GM21576 (cell line): Measurements from ENCODE around the gene CD248.
A peak's percentile ranks its signal among the peaks of the same experiment; 100 is the strongest.

Experiments used
- ATAC-seq: cut with Tn5 transposase; IDR thresholded peaks from one replicate; pipeline ENCODE4 v1.9.1; 2021; ENCODE audit warnings: mild to moderate bottlenecking, moderate library complexity; ENCODE audit not compliant: unreplicated experiment

Gene CD248

DNA sequence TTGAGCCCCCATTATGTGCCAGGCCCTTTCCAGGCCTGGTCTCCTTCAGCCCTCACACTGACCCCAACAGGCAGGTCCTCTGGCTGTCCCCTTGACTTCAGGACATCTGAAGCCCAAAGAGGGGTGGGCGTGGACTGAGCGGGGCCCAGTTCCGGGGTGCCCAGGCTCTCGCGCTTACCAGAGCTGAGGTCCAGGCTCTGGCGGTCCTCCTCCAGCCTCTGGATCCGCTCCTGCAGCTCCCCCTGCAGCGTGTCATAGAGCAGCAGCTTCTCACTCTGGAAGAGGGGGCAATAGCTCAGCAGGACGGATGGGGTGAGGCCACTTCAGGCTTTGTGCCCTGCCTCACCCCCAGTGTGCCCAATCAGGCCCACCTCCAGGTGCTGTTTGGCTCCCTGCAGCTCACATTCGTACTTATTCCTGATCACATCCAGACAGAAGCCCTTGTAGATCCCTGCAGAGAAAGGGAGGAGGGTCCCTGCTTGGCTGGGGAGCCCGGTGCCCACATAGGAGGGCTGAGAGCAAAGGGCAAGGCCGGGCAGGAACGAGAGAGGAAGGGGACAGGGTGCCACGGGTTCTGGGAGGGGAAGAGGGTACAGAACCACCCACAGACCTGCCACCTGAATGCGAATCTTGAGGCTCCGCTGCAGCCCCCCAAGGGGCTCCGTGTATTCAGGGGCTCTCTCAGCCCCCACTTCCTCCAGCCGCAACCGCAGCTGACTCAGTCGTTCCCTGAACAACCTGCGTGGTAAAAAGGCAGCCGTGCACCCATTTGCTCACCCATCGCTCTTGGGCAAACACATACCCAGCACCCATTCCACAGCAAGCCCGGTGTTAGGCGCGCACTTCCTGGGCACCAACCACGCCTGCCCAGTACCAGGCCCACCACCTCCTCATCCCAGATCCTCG, 24.0 kb upstream of the CD248 start:
- no peak for ATAC-seq

DNA sequence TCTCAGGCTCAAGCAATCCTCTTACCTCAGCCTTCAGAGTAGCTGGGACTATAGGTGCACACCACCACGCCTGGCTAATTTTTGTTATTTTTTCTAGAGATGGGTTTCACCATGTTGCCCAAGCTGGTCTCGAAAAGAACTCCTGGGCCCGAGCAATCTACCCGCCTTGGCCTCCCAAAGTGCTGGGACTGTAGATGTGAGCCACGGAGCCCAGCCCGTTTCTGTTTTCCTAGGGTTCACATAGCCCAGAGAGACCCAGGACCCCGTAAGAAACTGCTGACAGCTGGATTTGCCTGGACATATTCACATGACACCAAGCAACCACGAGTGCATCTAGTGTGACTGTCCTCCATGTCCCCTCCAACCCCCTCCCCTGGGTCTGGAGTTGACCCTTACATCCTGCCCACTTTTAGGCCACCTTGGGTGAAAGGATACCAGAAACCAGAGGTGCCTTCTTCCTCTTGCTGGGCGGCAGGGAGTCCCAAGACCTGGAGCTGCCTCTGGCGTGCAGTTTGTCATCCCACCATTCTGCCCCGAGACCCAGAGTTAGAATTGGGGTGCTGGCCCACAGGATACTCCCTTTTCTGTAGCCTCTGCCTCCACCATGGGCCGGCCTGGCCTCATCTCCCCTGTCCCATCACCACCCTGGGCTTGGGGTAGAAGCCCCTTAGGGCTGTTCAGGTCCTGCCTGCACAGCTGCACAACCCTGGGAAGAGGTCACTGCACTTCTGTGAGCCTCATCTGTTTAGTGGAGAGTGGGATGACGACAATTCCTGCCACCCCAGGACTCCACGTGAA, 23.0 kb upstream of the CD248 start:
- ATAC-seq, result no peak

DNA sequence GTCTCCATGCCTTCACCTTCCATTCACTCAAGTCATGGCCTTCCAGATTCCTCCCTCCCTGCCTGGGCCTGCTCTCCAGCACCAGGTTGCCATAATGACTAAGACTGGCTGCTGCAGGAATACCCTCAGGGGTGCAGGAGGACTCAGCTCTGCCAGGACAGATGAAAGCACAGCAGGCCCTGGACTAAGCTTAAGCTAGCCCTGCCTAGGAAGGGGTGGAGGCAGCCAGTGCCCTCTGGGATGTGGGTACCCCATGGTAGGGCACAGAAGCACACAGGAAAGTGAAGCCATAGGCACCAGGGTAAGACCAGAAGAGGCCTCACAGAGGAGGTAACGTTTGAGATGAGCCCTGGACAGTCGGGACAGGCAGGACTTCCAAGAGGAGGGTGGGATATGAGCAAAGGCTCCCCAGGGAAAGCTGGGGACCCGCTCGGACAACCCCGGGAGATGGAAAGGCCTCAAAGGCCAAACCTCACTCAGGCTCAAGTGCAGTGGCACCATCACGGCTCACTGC, 22.4 kb upstream of the CD248 start:
- no peak for ATAC-seq

DNA sequence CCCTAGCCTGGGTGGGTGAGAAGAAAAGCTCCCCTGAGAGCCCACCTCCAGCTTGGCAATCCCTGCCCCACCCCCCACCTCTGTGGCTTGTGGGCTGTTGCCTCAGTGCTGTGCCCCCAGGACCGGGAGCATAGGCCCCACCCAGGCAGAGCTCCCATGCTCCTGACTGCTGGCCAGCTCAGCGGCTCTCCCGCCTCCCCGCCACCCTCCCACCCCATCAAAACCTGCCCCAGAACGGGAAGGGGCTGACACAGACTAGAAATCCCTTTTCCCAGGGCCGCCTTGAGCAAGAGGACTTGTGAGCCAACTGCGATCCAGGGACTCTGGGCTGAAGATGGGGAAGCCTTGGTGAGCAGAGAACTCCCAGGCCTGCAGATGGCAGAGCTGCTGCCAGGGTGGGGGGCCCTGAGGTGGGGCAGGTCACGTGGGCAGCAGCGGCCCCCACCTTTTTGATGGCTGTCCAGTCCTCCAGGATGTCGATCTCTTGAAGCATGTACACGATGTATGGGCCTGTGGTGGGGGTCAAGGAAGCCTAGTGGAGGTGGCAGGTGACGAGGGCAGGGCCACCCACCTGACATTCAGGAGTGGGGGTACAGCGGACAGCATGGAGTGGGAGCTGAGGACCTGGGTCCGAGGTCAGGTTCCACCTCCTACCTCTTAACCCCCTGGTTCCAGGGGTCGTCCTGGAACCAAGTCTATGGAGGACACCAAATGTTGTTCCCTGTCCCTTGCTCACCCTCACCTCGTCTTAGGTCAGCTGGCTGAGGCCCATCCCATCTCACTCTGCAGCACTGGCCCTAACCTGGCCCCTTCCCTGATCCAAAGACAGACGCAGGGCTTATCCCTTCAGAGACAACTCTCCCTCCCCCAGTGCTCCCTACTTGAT, 21.7 kb upstream of the CD248 start:
- ATAC-seq, result no peak

DNA sequence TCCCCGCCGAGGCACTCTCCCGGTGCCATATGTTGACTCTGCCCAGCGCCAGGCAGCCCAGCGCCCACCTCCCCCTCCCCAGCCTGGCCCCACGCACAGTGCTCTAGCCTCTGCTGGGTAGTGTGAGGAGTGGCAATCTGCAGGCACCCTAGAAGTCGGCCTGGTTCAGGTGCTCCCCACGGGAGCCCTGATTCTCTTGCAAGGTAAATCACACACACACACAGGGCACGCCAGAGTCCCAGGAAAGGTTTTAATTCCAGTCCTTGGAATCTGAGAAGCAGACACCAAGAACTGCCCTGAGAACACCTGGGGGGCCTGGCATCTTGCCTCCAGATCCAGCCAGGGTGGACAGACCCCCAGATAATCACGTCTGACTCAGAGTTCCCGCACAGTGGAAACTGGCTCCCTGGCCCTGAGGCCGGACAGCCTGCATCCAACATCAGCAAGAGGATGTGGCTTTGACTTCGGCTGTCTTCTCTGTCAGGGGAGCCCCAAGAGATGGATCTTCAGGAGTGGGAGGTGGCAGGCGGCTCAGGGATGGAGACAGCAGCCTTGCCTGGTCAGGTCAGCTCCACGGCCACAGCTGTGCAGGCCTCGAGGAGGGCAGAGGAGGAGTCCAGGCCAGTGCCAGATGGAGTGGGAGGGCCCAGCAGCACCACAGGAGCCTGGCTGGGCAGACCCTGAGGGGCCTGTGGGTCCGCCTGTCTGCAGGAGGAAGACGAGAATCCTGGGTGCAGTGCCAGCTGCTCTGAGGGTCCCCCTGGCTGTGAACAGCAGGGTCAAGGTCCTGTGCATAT, 20.5 kb upstream of the CD248 start:
- ATAC-seq, result no peak

DNA sequence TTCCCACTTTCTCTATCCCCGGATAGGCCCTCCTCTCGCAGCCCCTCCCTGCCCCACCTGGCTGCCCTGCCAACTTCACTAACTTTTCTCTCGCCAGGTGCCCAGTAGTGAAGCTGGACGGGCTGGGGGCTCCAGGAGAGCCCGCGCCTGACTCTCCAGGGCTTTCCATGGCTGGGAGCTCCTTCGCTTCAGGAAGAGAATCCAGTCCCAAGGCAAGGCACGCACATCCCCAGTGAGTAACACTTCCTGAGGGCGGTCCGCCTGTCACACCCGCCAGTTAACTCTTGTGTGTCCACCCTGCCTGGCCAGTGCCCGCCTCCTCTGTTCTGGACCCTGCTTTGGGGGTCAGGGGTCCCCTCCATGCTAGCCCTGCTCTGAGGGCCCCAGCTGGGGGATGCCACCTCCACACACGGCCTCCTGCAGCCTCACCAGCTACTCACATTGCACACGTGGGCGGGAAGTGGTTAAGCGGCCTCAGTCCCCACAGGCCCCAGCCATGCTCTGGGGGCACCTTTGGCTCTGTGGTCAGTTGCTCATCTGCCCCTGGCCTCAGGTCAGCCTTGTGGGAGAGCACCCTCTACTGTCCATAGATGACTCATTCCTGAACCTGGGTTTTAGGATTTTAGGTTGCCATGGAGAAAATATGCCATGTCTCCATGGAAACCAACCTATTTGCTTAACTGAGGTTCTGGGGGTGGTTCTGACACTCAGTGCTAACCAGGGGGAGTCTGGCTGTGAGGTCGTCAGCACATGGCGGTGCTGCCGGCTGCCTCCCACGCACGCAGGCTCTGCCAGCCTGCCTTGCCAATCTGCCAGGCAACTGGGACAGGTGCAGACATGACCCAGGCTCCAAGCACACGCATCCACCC, 19.6 kb upstream of the CD248 start, which contains the start of gene RIN1:
Gene RIN1, minus strand, starts transcription at position 201 of the 869 bp plus-strand sequence. Its CDS starts 32 bp downstream, at position 169.
- peak; percentile 44 for ATAC-seq

DNA sequence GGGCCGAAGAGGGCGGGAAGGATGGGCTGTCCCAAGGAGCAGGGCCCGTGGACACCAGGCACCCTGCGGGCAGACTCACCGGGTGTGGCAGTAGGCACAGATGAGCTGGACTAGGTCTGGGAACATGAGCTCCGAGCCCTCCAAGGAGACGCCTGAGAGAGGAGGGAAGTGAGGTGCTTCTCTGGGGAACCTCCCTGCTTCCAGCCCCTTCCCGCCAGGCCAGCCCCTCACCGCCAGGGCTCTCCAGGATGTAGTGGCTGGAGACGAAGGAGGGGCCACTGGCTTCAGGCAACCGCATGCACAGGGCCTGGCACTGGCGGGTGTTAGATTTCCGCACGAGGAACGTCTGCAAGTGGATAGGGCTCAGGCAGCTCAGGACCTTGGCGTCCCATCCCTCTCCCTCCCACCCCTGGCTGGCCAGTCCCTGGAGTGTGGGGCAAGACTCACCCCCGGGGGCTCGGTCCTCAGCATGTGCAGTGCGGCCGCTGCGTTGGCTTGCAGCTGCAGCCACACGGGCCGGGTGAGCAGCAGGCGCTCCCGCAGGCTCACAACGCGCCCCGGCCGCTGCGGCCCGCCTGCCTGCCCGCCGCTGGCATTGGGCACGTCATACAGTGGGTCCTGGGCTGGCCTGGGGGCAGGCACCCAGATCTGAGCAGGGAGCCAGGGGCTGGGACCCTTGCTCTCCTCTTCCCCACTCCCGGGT, 18.8 kb upstream of the CD248 start:
- ATAC-seq, result no peak

DNA sequence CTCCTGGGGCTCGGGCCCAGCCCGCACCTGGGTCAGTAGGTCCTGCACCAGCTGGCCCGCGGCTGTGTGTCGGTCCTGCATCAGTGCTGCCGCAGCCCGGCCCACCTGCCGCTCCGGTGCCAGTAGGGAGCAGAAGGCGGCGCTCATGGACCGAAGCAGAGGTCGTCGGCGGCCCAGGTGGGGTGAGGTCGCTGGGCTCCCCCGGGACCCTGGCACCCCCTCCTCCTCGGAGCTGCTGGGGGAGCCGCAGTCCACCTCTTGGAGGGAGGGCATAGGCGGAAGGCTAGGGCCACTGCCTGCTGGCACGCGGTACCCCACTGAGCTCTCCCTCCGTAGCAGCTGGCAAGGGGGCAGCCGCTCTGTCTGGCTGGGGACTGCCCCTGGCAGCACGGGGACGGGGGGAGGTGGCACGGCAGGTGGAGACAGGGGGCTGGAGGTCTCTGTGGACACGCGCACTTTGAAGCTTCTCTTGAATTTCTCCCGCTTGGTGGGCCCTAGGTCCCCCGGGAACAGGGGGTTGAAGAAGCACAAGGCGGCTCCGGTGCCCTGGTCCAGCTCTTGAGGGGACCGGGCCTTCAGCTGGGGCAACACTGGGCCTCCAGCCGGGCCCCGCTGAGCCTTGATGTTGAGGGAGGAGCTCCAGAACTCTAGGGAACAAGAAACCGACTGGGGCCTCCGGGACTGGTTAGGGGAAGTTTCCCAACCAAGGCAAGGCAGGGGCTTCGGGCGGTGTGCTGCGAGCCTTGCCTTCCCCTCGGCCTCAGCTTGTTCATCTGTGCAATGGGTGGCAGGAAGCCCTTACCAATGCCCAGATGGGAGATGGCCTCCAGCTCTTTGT, 18.0 kb upstream of the CD248 start:
- ATAC-seq, result no peak

DNA sequence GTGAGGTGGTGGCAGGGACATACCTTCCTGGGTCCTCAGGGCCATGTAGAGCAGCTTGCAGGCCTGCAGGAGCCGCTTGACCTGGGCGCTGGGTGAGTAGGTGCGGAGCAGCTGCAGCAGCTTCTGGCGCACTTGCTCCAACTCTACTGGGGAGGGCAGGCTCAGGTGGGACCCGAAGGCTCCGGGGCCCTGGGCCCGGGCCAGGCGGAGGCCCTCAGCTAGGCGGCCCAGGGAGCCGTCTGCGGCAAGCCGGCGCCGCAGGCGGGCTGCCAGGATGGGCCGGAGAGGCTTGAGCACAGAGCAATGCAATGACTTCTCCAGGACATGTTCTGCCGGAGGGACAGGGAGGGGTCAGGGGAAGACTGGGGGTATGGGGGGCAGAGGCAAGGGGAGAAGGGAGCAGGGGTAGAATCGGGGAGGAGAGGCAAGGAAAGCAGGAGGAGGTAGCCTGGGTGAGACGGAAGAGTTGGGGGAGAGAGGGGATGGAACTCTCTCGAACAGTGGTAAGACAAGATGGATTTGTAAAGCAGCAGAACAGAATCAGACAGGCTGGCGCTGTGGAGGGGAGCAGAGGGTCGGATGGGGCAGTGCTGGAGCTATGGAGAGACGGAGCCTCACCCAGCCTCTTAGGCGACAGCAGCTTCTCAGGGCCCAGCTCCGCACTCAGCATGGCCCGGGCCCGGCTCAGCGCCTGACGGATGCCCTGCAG, 17.2 kb upstream of the CD248 start:
- no peak for ATAC-seq

DNA sequence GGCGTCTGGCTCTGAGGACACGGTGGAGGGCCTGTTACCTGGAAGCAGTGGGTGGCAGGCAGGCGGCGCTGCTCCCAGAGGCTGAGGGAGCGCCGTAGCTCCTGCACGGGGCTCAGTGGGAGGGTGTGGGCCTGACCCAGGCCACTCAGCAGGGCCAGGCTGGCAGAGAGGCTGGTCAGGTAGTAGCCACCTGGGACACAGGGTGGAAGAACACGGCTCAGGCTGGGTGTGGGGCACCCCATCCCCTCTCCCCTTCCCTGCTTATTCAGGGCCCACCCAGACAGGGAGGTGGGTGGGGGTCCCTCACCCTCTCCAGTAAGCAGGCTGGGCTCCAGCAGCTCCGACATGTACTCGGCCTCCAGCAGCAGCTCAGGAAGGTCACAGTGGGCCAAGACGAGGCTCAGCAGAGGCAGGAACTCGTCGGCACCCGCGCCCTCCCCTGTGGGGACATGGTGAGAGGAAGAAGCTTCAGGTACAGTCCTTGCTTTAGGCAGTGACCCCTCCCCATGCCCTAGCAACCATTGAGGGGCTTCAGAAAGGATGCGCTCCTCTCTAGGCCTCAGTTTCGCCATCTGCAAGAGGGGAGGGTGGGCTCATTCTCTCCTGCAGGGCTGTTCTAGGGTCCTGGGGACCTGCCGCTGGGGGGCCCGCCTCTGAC, 16.5 kb upstream of the CD248 start:
- ATAC-seq, result no peak

DNA sequence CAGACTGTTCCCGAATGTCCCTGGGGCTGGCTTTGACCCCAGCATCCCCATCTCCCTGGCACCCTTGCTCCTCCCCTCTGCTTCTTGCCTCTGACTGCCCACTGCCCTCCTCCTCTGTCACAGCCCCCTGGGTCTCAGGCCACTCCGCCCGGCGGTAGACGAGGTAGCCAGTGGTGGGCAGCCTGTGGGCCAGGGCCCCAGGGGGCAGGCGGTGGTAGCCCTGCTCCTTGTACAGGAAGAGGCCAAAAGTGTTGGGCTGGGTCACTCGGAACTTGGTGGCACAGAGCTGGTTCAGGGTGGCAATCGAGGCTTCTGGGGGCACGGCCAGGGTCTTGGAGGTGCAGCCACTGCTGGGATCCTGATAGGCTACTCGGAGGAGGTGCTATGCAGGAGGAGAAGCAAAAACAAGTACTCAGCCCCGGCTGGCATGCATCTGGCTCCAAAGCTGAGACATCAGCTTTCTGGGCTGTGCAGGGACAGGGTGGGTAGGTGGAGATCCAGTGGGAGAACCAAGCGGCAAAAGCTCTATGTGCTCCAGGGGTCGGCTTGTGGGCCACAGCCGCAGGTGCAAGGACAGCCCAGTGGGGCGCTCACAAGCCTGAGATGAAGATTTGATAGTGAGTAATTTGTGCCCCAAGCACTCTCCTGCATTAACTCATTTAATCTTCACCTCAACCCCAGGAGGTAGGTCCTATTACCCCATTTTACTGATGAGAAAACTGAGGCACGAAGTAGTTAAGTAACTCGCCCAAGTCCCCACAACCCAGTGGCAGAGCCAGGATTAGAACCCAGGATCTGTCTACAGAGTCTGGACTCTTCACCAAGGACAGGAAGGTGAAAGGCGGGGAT, 15.8 kb upstream of the CD248 start:
- no peak for ATAC-seq

DNA sequence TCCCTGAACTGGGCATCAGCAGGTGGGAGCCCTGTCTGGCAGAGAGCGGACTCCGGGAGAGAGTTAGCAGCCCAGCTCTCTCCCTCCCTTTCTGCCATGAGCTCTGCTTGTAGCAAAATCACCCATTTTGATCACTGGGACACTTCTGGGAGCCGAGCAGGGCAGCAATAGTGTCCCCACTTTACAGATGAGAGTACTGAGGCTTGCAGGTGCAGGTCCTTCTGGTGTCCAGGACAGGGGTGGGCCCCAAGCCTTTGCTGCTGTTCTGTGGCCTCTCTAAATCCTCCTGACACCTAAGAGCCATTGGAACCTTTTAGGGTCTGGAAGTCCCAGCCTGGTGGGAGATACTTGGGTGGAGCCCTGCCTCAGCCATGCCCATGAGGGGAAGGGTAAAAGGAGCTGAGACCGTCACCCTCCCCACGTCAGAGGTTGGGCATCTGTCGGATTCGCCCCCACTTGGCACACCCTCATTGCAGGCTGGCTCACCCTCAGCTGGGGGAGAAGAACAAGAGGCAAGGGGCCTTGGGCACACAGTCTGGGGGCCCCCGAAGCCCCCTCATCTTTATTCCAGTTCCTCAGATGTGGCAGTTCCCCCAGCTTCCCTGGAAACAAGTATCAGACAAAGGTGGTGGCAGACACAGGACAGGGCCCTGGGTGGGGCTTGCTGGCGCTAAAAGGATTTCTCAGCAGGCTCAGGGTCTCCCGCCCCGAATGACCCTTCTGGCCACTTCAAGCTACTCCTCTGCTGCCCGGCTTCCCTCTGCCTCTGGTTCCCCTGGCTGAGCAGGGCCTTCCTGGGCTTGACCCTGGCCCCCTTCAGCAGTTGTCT, 14.9 kb upstream of the CD248 start:
- ATAC-seq, result no peak

DNA sequence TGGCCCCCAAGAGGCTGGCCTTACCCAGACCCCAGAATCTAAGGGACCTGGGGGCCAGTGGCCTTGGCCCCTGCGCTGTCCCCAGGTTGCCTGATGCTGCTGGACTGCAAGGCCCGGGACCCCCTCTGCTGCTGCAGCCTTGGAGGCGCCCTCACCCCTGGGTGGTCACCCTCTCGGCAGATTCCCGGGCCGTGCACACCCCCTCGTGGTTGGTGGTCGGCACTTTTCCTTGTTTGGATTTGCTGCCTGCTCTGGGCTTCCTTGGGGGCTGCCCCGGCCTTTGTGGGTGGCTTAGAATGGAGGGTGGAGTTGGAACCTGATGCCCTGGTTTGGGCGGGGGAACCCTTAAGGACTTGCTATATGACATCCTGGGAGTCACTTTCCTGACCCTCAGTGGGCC, 14.1 kb upstream of the CD248 start:
- no peak for ATAC-seq

DNA sequence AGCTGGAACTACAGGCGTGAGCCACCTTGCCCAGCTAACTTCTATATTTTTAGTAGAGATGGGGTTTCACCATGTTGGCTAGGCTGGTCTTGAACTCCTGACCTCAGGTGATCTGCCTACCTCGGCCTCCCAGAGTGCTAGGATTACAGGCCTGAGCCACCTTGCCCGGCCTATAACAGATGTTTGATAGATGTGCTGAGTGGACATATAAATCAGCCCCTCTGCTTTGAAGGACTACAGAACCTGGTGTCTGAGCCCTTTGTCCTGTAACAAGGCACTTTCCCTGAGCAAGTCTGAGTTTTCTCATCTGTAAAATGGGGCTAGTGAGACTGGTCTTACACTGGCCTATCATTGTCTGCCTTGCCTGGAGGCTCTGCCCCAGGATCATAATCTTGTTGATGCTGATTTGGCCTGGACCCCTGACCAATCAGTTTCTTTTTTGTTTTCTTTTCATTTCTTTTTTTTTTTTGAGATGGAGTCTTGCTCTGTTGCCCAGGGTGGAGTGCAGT, 12.4 kb upstream of the CD248 start:
- no peak for ATAC-seq
